Measurements from ENCODE around the gene SMPD3.
"Not testable (repeated sequence)": the region's sequence is repeated elsewhere in the genome, so short reads cannot be mapped to it uniquely, and the experiment has no call there.

The SMPD3 gene

DNA sequence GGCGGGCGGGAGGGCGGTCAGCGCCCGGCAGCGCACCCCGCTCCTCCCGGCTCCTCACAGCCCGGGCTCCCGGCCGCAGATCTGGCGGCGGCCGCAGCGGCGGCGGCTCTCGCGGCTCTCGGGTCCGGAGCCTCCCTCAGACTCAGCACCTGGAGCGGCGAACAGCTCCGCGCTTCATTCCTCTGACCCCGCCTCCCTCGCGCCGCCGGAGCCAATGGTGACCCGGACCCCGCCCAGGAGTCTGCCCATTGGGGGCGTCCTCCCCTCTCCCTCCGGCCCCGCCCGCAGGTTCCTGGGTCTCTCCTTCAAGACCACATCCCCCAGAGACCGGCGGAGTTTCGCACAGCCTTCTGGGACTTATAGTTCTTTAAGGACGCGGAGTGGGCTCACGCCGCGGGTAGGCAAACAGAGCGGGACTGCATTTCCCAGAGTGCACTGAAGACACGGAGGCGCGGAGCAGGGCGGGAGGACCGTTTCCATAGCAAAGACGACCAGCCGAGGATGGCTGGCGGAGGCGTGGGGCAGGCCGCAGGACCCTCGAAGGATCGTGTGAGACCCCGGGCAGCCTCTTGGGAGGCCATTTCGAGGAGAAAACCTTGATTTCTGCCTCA lies at the start of gene SMPD3:
Gene SMPD3, minus strand, starts transcription at position 149 of the 611 bp plus-strand sequence. CDS start 76,327 bp downstream, outside the sequence.
- peak within 1 kb of the TSS; percentile 70 for H3K4me3 Mint-ChIP-seq
- H3K4me1 Mint-ChIP-seq (ENCODE audit: low read depth), result peaks cover 8% of the 10 kb centered on the region
- no peaks in the 10 kb centered on the region for H3K36me3 Mint-ChIP-seq (ENCODE audit: low read depth)
- H3K9me3 Mint-ChIP-seq, result no peaks in the 10 kb centered on the region
- peaks cover 53% of the 10 kb centered on the region for H3K27me3 Mint-ChIP-seq (ENCODE audit: low read depth)
- H3K27ac Mint-ChIP-seq, result no peak within 1 kb of the TSS

DNA sequence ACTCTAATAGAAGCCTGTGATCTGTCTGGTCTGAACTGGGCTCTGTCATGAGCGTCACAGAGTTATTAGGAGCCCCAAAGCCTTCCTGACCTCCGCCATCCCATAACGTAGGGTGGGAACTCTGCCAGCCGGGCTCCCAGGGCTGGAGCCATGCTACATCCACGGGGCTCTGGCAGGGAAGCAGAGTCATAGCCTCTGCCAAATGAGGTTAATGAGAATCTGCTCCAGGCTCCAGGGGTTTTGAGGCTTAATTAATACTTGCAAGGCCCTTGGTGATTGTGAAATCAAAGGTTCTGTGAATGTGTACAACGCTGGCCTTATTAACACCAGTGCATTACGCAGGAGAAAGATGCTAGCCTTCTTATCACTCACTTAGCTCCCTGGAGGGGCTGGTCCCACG lies 48.4 kb upstream of the SMPD3 start:
- no peak overlapping the region for H3K4me3 Mint-ChIP-seq
- no peaks in the 10 kb centered on the region for H3K9me3 Mint-ChIP-seq

DNA sequence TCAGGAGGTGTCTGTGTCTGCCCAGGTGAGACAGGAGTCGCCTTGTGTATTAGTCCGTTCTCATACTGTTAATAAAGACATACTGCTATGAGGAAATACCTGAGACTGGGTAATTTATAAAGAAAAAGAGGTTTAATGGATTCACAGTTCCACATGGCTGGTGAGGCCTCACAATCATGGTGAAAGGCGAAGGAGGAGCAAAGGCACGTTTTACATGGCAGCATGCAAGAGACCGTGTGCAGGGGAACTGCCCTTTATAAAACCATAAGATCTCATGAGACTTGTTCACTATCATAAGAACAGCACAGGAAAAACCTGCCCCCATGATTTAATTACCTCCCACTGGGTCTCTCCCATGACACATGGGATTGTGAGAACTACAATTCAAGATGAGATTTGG lies 46.0 kb upstream of the SMPD3 start:
- H3K4me3 Mint-ChIP-seq; H3K4me1 Mint-ChIP-seq (ENCODE audit: low read depth); H3K9me3 Mint-ChIP-seq; H3K27ac Mint-ChIP-seq; H3K36me3 Mint-ChIP-seq (ENCODE audit: low read depth): not testable (repeated sequence)
- peaks cover 19% of the 10 kb centered on the region for H3K27me3 Mint-ChIP-seq (ENCODE audit: low read depth)

More for the DNA sequence above, 48.4 kb upstream of the SMPD3 start:
- Mint-ChIP-seq H3K4me1 (ENCODE audit: low read depth) (no peaks in the 10 kb centered on the region), H3K27ac (no peak overlapping the region), H3K36me3 (ENCODE audit: low read depth) (no peaks in the 10 kb centered on the region), H3K27me3 (ENCODE audit: low read depth) (peaks cover 15% of the 10 kb centered on the region)

DNA sequence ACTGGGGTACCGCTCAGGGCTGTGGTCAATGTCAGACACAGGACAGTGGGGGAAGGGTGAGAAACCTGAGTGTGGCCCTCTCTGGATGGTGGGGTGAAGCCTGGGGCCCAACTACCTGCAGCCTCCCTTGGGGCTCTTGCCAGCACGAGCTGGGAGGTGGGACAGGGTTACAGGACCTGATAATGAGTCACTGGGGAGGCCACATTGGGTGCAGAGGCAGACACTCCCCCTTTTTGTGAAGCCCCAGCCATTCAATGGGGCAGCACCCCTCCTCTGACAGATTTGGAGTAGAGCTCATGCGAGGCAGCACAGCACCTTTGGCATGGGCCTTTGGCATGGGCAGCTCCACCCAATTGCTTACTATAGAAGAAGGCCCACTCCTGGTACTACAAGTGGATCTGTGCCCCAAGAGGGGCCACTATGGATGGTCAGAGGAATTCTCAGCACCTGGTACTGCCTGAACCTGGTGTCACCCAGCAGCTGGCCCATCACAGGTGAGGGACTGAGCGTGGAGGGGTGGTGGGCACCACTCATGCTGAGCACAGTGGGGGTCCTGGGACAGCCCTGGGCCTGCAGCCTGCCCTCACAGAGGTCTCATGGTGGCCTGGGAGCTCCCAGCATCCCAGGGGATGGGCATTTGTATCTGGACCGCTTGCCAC lies 45.2 kb upstream of the SMPD3 start:
- H3K9me3 Mint-ChIP-seq, result no peaks in the 10 kb centered on the region
- H3K36me3 Mint-ChIP-seq (ENCODE audit: low read depth), result no peaks in the 10 kb centered on the region
- H3K4me3 Mint-ChIP-seq, result no peak overlapping the region
- H3K27me3 Mint-ChIP-seq (ENCODE audit: low read depth), result peaks cover 22% of the 10 kb centered on the region
- no peaks in the 10 kb centered on the region for H3K4me1 Mint-ChIP-seq (ENCODE audit: low read depth)
- no peak overlapping the region for H3K27ac Mint-ChIP-seq

DNA sequence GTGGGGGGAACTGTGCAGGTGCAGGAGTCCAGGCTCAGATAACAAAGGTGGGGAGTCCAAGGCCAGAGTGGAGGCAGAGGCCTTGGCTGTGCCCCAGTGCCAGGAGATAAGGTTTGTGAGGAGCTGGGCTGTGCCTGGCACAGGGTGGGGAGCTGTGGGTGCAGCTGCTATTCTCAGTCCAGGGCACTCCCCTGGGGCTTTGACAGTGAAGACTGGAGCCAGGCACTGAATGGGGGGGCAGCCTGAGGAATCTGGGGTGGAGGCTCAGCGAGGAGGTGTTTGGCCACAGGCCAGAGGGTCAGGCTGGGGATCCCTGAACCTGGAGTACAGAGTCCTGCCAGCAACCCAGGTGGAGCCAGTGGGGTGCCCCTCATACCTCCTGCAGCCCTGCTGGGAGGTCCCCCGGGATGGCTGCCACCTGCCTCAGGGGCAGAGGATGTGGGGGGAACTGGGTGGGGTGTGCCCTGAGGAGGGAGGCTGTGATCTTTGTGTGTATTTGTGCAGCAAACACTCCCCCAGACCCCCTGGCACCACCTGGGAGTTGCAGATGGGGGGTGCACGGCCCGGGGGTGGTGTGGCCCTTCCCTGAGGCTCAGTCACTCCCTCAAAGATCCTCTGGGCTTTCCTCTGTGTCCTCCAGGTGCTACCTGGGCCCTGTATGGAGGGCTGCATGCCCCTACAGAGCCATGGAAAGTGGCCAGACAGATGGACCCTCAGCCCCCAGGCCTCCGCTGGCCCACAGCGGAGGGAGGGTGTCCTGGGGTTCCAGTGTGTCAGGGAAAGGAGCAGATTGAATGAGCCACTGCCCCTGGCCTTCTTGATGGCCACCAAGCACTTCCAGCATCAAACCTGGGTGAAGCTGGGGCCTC lies 44.5 kb upstream of the SMPD3 start:
- Mint-ChIP-seq H3K4me1 (ENCODE audit: low read depth) (no peaks in the 10 kb centered on the region), H3K4me3 (no peak overlapping the region), H3K9me3 (no peaks in the 10 kb centered on the region), H3K27me3 (ENCODE audit: low read depth) (peaks cover 23% of the 10 kb centered on the region), H3K36me3 (ENCODE audit: low read depth) (no peaks in the 10 kb centered on the region), H3K27ac (no peak overlapping the region)

DNA sequence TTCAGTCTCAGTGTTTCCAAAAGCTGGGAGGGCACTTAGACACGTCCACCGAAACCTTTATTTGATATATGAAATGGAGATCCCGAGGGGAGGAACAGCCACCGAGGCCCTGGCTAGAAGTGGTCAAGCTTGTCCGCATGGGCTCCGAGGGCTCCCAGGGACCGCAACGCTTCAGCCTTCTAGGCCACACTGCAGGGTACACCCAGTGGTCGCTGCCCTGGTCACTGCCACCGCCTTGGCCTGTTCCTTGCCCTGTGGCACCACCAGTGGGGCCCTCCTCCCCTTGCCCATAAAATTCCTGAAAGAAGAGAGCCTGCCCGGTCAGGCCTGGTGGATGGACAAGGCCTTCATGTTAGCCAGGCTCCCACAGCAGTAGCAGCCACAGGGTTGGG lies 43.8 kb upstream of the SMPD3 start:
- no peaks in the 10 kb centered on the region for H3K4me1 Mint-ChIP-seq (ENCODE audit: low read depth)
- no peaks in the 10 kb centered on the region for H3K36me3 Mint-ChIP-seq (ENCODE audit: low read depth)
- peaks cover 20% of the 10 kb centered on the region for H3K27me3 Mint-ChIP-seq (ENCODE audit: low read depth)
- no peak overlapping the region for H3K4me3 Mint-ChIP-seq
- no peak overlapping the region for H3K27ac Mint-ChIP-seq
- no peaks in the 10 kb centered on the region for H3K9me3 Mint-ChIP-seq

DNA sequence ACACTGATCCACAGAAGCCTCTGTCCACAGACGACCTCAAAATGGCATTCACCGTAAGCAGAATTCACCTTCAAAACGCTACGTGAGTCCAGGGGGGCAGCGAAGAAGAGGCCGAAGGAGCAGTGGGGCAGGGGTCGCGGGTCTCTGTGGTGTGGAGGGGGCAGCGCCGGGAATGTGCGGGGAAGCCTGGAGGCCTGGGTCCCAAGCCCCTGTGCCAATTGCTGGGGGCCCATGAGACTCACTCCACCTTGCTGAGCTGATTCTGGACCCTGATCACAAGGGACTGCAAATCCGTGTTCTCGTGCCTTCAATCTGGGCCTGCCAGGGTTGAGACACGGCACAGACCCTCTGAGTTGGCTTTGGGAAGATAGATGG lies 43.3 kb upstream of the SMPD3 start:
- Mint-ChIP-seq H3K4me3 (no peak overlapping the region), H3K36me3 (ENCODE audit: low read depth) (no peaks in the 10 kb centered on the region), H3K27ac (no peak overlapping the region), H3K4me1 (ENCODE audit: low read depth) (no peaks in the 10 kb centered on the region), H3K27me3 (ENCODE audit: low read depth) (peaks cover 17% of the 10 kb centered on the region), H3K9me3 (no peaks in the 10 kb centered on the region)

DNA sequence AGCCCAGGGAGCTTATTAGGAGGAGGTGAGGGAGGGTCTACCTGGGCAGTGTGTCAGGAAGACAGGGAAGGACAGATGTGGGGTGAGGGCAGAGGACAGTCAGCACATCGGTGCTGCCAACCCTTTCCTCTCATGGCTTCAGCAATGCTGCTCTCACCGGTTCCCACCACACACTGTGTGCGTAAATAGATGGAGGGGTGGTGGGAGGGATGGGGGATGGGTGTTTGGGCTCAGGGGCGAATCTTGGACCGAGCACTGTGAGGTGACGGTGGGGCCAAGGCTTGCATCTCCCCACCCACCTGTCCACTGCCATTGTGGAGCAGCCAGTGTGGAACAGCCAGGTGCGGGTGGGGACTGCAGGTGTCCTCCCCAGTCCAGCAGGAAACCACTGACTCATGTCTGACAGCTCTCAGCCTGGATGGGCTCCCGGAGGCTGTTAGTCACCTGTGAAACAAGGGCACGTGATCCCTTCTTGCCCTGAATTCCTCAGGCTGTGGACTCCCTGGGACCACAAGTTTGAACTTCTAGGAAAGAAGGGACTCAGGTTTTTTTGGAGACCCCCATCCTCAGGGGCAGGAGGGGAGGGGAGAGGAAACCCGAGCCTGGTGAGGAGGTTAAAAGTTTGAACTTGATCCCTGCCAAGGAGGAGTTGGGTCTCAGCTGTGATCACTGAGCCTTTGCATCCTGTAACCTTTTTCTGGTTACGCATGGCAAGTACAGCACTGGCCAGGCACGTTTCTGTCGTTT lies 42.7 kb upstream of the SMPD3 start:
- Mint-ChIP-seq H3K9me3 (no peaks in the 10 kb centered on the region), H3K27ac (no peak overlapping the region), H3K36me3 (ENCODE audit: low read depth) (no peaks in the 10 kb centered on the region), H3K27me3 (ENCODE audit: low read depth) (peaks cover 11% of the 10 kb centered on the region), H3K4me1 (ENCODE audit: low read depth) (no peaks in the 10 kb centered on the region), H3K4me3 (no peak overlapping the region)

DNA sequence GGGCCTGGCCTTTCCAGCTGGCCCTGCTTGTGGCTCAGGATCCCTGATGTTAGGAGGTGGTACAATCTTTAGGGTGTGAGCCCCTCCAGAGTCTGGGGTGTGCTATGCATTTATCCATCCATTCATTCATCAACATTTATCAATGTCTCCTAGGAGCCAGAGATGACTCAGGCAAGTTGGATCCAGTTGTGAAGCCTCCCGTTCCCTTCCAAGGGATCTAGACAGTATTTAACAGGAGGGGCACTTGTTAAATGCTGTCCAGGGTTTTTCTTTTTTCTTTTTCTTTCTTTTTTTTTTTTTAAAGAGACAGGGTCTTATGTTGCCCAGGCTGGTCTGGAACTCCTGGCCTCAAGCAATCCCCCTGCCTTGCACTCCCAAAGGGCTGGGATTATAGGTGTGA lies 42.0 kb upstream of the SMPD3 start:
- Mint-ChIP-seq H3K4me1 (ENCODE audit: low read depth) (no peaks in the 10 kb centered on the region), H3K27ac (no peak overlapping the region), H3K4me3 (no peak overlapping the region), H3K9me3 (no peaks in the 10 kb centered on the region), H3K27me3 (ENCODE audit: low read depth) (peaks cover 9% of the 10 kb centered on the region), H3K36me3 (ENCODE audit: low read depth) (no peaks in the 10 kb centered on the region)

DNA sequence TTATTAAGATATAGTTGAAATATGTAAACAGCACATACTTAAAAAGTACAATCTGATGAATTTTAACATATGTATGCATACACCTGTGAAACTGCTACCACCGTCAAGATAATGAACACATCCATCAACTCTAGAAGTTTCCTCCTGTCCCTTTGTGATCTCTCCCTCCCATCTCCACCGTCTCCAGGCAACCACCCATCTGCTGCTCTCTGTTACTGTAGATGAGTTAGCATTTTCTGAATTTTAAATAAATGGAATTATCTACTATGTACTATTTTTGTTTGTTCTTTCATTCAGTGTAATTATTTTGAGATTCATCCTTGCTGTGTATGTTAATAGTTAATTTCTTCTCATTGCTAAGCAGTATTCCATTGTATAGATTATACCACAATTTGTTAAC lies 40.2 kb upstream of the SMPD3 start:
- Mint-ChIP-seq H3K9me3 (no peaks in the 10 kb centered on the region), H3K4me1 (ENCODE audit: low read depth) (peaks cover 2% of the 10 kb centered on the region), H3K36me3 (ENCODE audit: low read depth) (no peaks in the 10 kb centered on the region), H3K27me3 (ENCODE audit: low read depth) (peaks cover 12% of the 10 kb centered on the region), H3K4me3 (no peak overlapping the region), H3K27ac (no peak overlapping the region)

DNA sequence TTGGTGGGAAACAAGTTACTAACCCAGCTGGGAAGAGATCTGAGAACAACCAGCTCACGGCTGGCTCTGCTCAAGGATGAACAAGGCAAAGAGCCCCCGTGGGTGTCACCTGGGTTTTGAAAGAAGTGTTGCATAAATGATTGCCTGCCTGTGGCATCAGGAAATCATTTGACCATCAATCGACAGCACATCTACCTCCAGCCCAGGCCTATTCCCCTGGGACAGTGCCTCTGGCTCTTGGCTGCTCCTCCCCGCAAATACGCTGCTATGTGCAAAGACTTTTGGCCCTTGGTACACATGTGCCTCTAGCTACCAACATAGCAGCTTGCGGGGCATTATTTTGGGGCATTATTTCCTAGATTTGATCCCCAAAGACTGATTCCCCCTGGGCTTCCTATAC lies 39.4 kb upstream of the SMPD3 start:
- H3K4me3 Mint-ChIP-seq, result no peak overlapping the region
- peaks cover 12% of the 10 kb centered on the region for H3K27me3 Mint-ChIP-seq (ENCODE audit: low read depth)
- no peaks in the 10 kb centered on the region for H3K36me3 Mint-ChIP-seq (ENCODE audit: low read depth)
- H3K4me1 Mint-ChIP-seq (ENCODE audit: low read depth), result peaks cover 2% of the 10 kb centered on the region
- H3K27ac Mint-ChIP-seq, result no peak overlapping the region
- no peaks in the 10 kb centered on the region for H3K9me3 Mint-ChIP-seq

DNA sequence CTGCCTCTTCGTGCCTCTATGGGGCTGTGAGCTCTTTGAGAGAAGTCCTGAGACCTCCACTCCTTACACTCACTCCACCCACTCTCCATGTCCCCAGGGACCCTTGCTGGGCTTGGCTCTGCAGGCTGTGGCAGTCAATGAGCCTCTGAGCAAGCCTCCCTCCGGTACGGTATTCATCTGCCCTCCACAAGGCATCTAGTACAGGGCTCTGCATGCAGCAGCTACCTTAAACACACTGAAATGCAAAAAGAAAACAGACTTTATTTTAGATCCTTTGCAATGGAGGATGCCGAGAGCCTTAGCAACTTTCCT lies 38.9 kb upstream of the SMPD3 start:
- Mint-ChIP-seq H3K27ac (no peak overlapping the region), H3K36me3 (ENCODE audit: low read depth) (no peaks in the 10 kb centered on the region), H3K27me3 (ENCODE audit: low read depth) (peaks cover 16% of the 10 kb centered on the region), H3K4me1 (ENCODE audit: low read depth) (peaks cover 2% of the 10 kb centered on the region), H3K9me3 (no peaks in the 10 kb centered on the region), H3K4me3 (no peak overlapping the region)

DNA sequence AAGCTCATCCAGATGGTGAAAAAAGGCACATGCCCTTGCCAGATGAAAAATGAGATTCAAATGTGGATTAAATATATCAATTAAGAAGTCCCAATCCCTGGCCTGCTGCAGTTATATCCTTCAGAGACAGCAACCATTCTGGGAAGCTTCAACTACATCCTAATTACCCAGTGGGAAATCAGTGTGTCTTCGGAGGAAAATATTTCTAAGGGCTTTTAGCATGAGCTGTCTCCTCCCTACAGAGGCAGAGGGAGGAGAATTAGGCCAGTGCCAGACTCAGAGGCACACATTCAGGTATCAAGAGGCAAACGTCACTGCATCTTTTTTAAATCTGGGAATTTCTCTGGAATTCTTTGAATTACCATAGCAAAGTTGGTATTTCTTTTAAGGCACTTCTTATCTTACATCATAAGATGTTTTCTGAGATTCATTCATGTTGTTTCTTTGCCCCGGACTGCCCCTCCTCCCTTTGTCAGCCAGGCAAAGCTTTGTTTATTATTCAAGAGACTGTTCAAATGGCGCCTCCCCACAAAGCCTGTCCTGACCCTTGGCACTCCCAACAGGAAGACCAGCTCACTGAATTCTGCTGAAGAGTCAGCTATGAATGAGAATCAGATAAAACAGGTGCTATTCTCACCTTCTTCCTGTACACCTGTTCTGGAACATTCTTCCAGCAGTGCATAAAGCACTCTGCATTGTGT lies 38.3 kb upstream of the SMPD3 start:
- Mint-ChIP-seq H3K9me3 (no peaks in the 10 kb centered on the region), H3K4me3 (no peak overlapping the region), H3K27ac (no peak overlapping the region), H3K36me3 (ENCODE audit: low read depth) (no peaks in the 10 kb centered on the region), H3K27me3 (ENCODE audit: low read depth) (peaks cover 20% of the 10 kb centered on the region), H3K4me1 (ENCODE audit: low read depth) (peaks cover 2% of the 10 kb centered on the region)

DNA sequence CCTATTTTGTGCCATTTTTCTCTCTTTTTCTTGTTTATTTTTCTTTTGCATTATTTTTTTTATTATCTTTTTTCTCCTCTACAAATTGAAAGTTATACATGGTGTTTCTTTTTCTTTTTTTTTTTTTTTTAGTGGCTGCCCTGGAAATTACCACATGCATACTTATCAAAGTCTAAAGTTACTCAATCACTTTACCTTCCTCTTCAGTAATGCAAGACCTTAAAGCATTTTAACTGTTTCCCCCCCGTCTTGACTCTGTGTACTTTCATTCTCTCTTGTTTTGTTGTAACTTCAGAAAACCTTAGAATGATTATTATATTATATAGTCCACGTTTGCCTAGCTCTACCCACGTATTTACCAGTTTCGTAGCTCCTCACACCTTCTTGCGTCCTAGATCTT lies 33.3 kb upstream of the SMPD3 start:
- H3K9me3 Mint-ChIP-seq, result no peaks in the 10 kb centered on the region
- no peak overlapping the region for H3K27ac Mint-ChIP-seq
- H3K27me3 Mint-ChIP-seq (ENCODE audit: low read depth), result peaks cover 22% of the 10 kb centered on the region
- H3K4me1 Mint-ChIP-seq (ENCODE audit: low read depth), result peaks cover 2% of the 10 kb centered on the region
- no peak overlapping the region for H3K4me3 Mint-ChIP-seq
- H3K36me3 Mint-ChIP-seq (ENCODE audit: low read depth), result no peaks in the 10 kb centered on the region

Data from T-helper 1 cell treated with Interleukin-12 subunit alpha and Interleukin-12 subunit beta and Interleukin-4 antibody, amounts not matched to agents 30 μg/mL and 1 μg/mL, for 36 hours (primary cell).